ENCODE data around the gene ZNF215. TPM values are rescaled to one million over a fixed set of nuclear protein-coding genes. Genes with fewer than 3 reads are reported as not detected.

ZNF215 gene
- total RNA-seq, 4 donors from 2014 or later, result 1.1 to 10.6 (median 3.1) TPM

- no peaks in the 10 kb centered on the region for H3K4me1 ChIP-seq
- H3K4me3 ChIP-seq, result no peak overlapping the region
- TF ChIP-seq CTCF (IDR thresholded peaks at IDR 0.05), result no peak
- TF ChIP-seq POLR2A (IDR thresholded peaks at IDR 0.05), result no peak
- no peak for TF ChIP-seq EP300 (IDR thresholded peaks at IDR 0.05; ENCODE audit: low read depth)
- no peak for TF ChIP-seq POLR2AphosphoS5 (IDR thresholded peaks at IDR 0.05)
- no peaks in the 10 kb centered on the region for H3K36me3 ChIP-seq
- no peaks in the 10 kb centered on the region for H3K9me3 ChIP-seq
- no peak overlapping the region for H3K27ac ChIP-seq
- H3K27me3 ChIP-seq, result no peaks in the 10 kb centered on the region
- intact Hi-C loops (cut with DNase I; ENCODE audit: low total_unique reads) (no loop called here), in situ Hi-C loops (cut with MboI; ENCODE audit: low pct_ligation_motif_present in 1 of 4, low pct_unique_long_range_greater_than_20kb in 1 of 4, low sequenced_read_pairs in 3 of 4) (no loop called here)
- DNase-seq, result no peak
Measured at GRCh38 chr11:6988506-6988905, 62.3 kb downstream of the ZNF215 start.

DNA sequence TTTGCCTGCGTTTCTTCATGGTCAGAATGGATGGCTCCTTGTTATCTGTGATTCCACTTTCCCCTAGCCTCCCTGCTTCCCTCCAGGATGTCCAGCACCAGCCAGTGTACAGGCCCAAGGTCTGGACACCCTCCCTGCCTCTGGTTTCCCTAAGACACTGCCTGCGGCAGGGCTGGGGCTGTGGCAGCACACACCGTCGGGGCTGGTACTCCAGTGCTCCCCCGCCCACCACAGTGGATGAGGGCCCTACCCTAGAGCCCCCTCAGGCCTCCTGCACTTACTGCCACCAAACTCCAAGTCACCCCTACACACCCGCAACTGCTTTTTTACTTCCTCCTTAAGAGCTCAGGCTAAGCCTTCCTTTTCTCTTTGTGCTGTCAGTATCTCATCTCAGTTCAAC is 65.0 kb downstream of the ZNF215 start:
- in situ Hi-C loops (cut with MboI; ENCODE audit: low pct_ligation_motif_present in 1 of 4, low pct_unique_long_range_greater_than_20kb in 1 of 4, low sequenced_read_pairs in 3 of 4) (no loop called here), intact Hi-C loops (cut with DNase I; ENCODE audit: low total_unique reads) (no loop called here)
- Histone ChIP-seq H3K36me3 (no peaks in the 10 kb centered on the region), H3K27ac (peak overlapping the region in 1 of 4 donors; percentile 66), H3K4me3 (no peak overlapping the region), H3K9me3 (no peaks in the 10 kb centered on the region), H3K4me1 (no peaks in the 10 kb centered on the region), H3K27me3 (no peaks in the 10 kb centered on the region)
- 85 to 91% methylated on average over 5 to 6 of the region's 6 CpGs for WGBS, 2 donors (ENCODE audit: low coverage in 1 of 2)
- DNase-seq, result no peak
- TF ChIP-seq POLR2A (IDR thresholded peaks at IDR 0.05), result no peak
- TF ChIP-seq POLR2AphosphoS5 (IDR thresholded peaks at IDR 0.05), result no peak
- TF ChIP-seq CTCF (IDR thresholded peaks at IDR 0.05), result no peak
- TF ChIP-seq EP300 (IDR thresholded peaks at IDR 0.05; ENCODE audit: low read depth), result no peak

DNA sequence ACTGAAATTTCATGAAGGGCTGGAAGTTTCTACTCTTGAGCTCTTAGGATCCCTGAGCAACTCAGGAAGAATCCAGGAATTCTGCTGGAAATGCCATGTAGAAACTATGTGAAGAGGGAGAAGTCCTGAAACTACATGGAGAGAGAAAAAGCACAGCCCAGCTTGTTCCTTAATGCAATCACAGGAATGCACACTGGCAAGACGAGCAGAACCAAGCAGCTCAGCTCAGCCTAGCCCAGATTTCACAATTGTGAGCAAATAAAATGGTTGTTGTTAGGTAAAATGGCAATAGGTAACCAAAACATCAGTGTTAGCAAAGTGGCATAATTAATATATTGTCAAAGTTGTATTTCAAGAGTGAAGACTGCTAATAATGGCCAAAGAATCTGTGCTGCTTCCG is 65.8 kb downstream of the ZNF215 start:
- Histone ChIP-seq H3K9me3 (no peaks in the 10 kb centered on the region), H3K36me3 (no peaks in the 10 kb centered on the region), H3K27me3 (no peaks in the 10 kb centered on the region), H3K4me1 (no peaks in the 10 kb centered on the region), H3K27ac (peak overlapping the region; percentile 27 to 66 (median 50)), H3K4me3 (no peak overlapping the region)
- no peak for DNase-seq
- WGBS, 2 donors (ENCODE audit: low coverage in 1 of 2), result 64 to 76% methylated on average over 2 of the region's 2 CpGs
- intact Hi-C loops (cut with DNase I; ENCODE audit: low total_unique reads), result no loop called here
- TF ChIP-seq CTCF (IDR thresholded peaks at IDR 0.05) (no peak), EP300 (IDR thresholded peaks at IDR 0.05; ENCODE audit: low read depth) (no peak), POLR2A (IDR thresholded peaks at IDR 0.05) (no peak), POLR2AphosphoS5 (IDR thresholded peaks at IDR 0.05) (no peak)
- in situ Hi-C loops (cut with MboI; ENCODE audit: low pct_ligation_motif_present in 1 of 4, low pct_unique_long_range_greater_than_20kb in 1 of 4, low sequenced_read_pairs in 3 of 4), result no loop called here

DNA sequence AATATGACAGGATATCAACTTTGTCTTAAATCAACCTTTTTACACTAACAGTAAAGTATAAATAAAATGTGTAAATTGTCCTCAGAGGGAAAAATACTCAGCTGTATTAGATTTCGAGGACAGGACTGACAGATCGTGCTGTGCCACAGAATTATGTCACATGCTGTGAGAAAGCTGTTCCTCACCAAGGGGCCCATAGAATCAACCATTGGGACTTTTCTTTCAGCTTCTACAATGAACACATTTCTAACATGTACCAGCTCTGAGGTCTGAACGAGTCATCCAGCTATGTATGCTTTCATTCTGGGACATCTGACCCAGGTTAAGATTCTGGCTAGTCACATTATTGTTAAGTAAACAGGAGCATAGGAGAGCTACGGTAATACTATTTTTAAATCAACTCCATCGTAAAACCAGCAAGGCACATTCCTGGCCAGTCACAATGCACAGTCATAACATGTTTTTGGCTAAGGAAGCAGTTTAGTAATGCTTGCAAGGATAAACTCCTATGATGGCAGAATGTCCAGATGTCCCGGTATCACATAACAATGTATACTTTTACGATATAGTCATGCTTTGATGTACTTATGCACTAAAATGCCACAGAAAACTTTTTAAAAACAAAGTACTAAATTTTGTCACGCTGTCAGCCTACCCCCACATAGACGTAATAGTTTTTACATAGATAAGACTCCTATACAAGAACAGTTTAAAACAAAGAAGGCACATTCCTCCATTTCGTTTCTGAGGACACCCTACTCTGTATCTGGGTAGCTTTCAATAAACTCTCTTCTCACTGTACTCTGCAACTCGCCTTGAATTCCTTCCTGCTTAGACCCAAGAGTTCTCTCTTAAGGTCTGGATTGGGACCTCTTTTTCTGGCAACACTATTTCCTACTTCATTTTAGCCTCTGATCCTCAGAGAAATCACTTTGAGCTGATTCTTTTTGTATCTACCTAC is 66.5 kb downstream of the ZNF215 start:
- TF ChIP-seq POLR2AphosphoS5 (IDR thresholded peaks at IDR 0.05) (peak; percentile 9 to 66 (median 55)), EP300 (IDR thresholded peaks at IDR 0.05; ENCODE audit: low read depth) (peak; percentile 47), CTCF (IDR thresholded peaks at IDR 0.05) (no peak), POLR2A (IDR thresholded peaks at IDR 0.05) (no peak)
- 26 to 42% methylated on average over 9 to 11 of the region's 11 CpGs for WGBS, 2 donors (ENCODE audit: low coverage in 1 of 2)
- intact Hi-C loops (cut with DNase I; ENCODE audit: low total_unique reads) (no loop called here), in situ Hi-C loops (cut with MboI; ENCODE audit: low pct_ligation_motif_present in 1 of 4, low pct_unique_long_range_greater_than_20kb in 1 of 4, low sequenced_read_pairs in 3 of 4) (no loop called here)
- H3K9me3 ChIP-seq, result no peaks in the 10 kb centered on the region
- no peak for DNase-seq
- H3K4me3 ChIP-seq, result no peak overlapping the region
- no peaks in the 10 kb centered on the region for H3K4me1 ChIP-seq
- no peaks in the 10 kb centered on the region for H3K36me3 ChIP-seq
- H3K27me3 ChIP-seq, result no peaks in the 10 kb centered on the region
- H3K27ac ChIP-seq, result peak overlapping the region; percentile 27 to 68 (median 50)
